ENCODE data around the gene N4BP2L1. TPM values are rescaled to one million over a fixed set of nuclear protein-coding genes. Genes with fewer than 3 reads are reported as not detected.
"Not testable (repeated sequence)": the region's sequence is repeated elsewhere in the genome, so short reads cannot be mapped to it uniquely, and the experiment has no call there.

N4BP2L1 gene
- total RNA-seq, 4 donors from 2014 or later, result 17.2 to 31.5 (median 21.7) TPM

- no peaks in the 10 kb centered on the region for H3K27me3 ChIP-seq
- no peak for DNase-seq
- TF ChIP-seq POLR2A (IDR thresholded peaks at IDR 0.05) (no peak), CTCF (IDR thresholded peaks at IDR 0.05) (no peak)
- H3K4me3 ChIP-seq, result no peak overlapping the region
- no peak overlapping the region for H3K27ac ChIP-seq
- H3K4me1 ChIP-seq, result no peaks in the 10 kb centered on the region
- H3K9me3 ChIP-seq, result no peaks in the 10 kb centered on the region
- no peaks in the 10 kb centered on the region for H3K36me3 ChIP-seq
Measured at GRCh38 chr13:32376642-32377415, 51.1 kb downstream of the N4BP2L1 start.

- H3K36me3 ChIP-seq, result no peaks in the 10 kb centered on the region
Measured at GRCh38 chr13:32370805-32371204, 57.1 kb downstream of the N4BP2L1 start.

GRCh38 chr13:32362574-32362973 is 65.4 kb downstream of the N4BP2L1 start:
- no peaks in the 10 kb centered on the region for H3K27me3 ChIP-seq
- H3K36me3 ChIP-seq, result no peaks in the 10 kb centered on the region
- H3K4me3 ChIP-seq, result no peak overlapping the region
- H3K9me3 ChIP-seq, result no peaks in the 10 kb centered on the region
- TF ChIP-seq POLR2A (IDR thresholded peaks at IDR 0.05), result no peak
- no peak for TF ChIP-seq CTCF (IDR thresholded peaks at IDR 0.05)
- no peak for DNase-seq
- no peak overlapping the region for H3K27ac ChIP-seq
- no peaks in the 10 kb centered on the region for H3K4me1 ChIP-seq

More at GRCh38 chr13:32370805-32371204, 57.1 kb downstream of the N4BP2L1 start:
- H3K4me3 ChIP-seq, result no peak overlapping the region
- TF ChIP-seq POLR2A (IDR thresholded peaks at IDR 0.05) (no peak), CTCF (IDR thresholded peaks at IDR 0.05) (no peak)
- H3K9me3 ChIP-seq, result no peaks in the 10 kb centered on the region
- no peak for DNase-seq
- no peaks in the 10 kb centered on the region for H3K4me1 ChIP-seq
- H3K27me3 ChIP-seq, result no peaks in the 10 kb centered on the region
- H3K27ac ChIP-seq, result no peak overlapping the region

GRCh38 chr13:32355935-32356334 is 72.0 kb downstream of the N4BP2L1 start:
- not testable (repeated sequence) for H3K9me3 ChIP-seq, H3K36me3 ChIP-seq, H3K4me3 ChIP-seq, H3K4me1 ChIP-seq, H3K27me3 ChIP-seq, DNase-seq, H3K27ac ChIP-seq

GRCh38 chr13:32354040-32354439 is 73.9 kb downstream of the N4BP2L1 start:
- H3K27me3 ChIP-seq, result no peaks in the 10 kb centered on the region
- TF ChIP-seq POLR2A (IDR thresholded peaks at IDR 0.05) (no peak), CTCF (IDR thresholded peaks at IDR 0.05) (no peak)
- H3K4me1 ChIP-seq, result no peaks in the 10 kb centered on the region
- H3K4me3 ChIP-seq, result no peak overlapping the region
- no peak for DNase-seq
- H3K27ac ChIP-seq, result no peak overlapping the region
- no peaks in the 10 kb centered on the region for H3K36me3 ChIP-seq
- H3K9me3 ChIP-seq, result no peaks in the 10 kb centered on the region

- not testable (repeated sequence) for H3K27ac ChIP-seq, DNase-seq, H3K27me3 ChIP-seq, H3K4me1 ChIP-seq, H3K9me3 ChIP-seq, H3K4me3 ChIP-seq, H3K36me3 ChIP-seq
Measured at GRCh38 chr13:32350839-32351441, 77.0 kb downstream of the N4BP2L1 start.

Small RNA genes lying within 50 kb of the gene (small RNA-seq; reads per million reads assigned to genes)
- 0 reads per million in 2 donors for gene RF00190

Other genes with a start within 250 kb of the N4BP2L1 start
- gene ZAR1L, start 112.8 kb downstream of the N4BP2L1 start, total RNA-seq, result not detected
- gene BRCA2, start 112.6 kb downstream of the N4BP2L1 start, total RNA-seq, result 10 to 100 TPM in 1 of 4 donors, 1 to 10 TPM in 3; 1.7 to 12.4 (median 2.7) TPM
- 100 to 1,000 TPM; 159 to 263 (median 205) TPM for gene N4BP2L2, start 110.7 kb upstream of the N4BP2L1 start, total RNA-seq
- 10 to 100 TPM; 26.6 to 61.1 (median 28.9) TPM for gene PDS5B, start 158.3 kb upstream of the N4BP2L1 start, total RNA-seq